Upper lobe of left lung (tissue), 6 donors: Measurements from ENCODE around the gene GFI1B. TPM values are rescaled to one million over a fixed set of nuclear protein-coding genes. Genes with fewer than 3 reads are reported as not detected.

ENCODE experiments used
- ATAC-seq, 2 donors: fragments of 200-7000 bp; cut with Tn5 transposase; one replicate each; pipeline ENCODE4 v1.9.1; 2022; ENCODE audit warnings: mild to moderate bottlenecking in 2 of 2, moderate library complexity in 2 of 2; ENCODE audit not compliant: low FRiP score in 2 of 2
- DNase-seq, 2 donors: peaks; one replicate each; pipeline ENCODE4 v3.0.0-alpha.2; 2019 to 2020
- H3K27ac ChIP-seq, 4 donors: fragments of 200-600 bp; sonication (generic); one replicate each; pipeline ENCODE4 v1.5.1; 2016 to 2019
- H3K27me3 ChIP-seq, 4 donors: fragments of 200-600 bp; sonication (generic); one replicate each; pipeline ENCODE4 v1.5.1; 2017 to 2019
- H3K36me3 ChIP-seq, 4 donors: fragments of 200-600 bp; sonication (generic); one replicate each; pipeline ENCODE4 v1.5.1; 2016 to 2019
- H3K4me1 ChIP-seq, 4 donors: fragments of 200-600 bp; sonication (generic); one replicate each; pipeline ENCODE4 v1.5.1; 2018 to 2019
- H3K4me3 ChIP-seq, 4 donors: fragments of 200-600 bp; sonication (generic); one replicate each; pipeline ENCODE4 v1.5.1; 2017 to 2019; ENCODE audit warnings: mild to moderate bottlenecking in 2 of 4, moderate library complexity in 1 of 4
- H3K9me3 ChIP-seq, 4 donors: fragments of 200-600 bp; sonication (generic); one replicate each; pipeline ENCODE4 v1.5.1; 2018 to 2019
- EP300 ChIP-seq, 4 donors: sonication (generic); formaldehyde crosslinking; IDR thresholded peaks; one replicate each; pipeline ENCODE4 v1.5.1; 2017; ENCODE audit warnings: antibody characterized with exemption in 4 of 4, control low read depth in 2 of 4
- POLR2A ChIP-seq, 4 donors: fragments of 450-650 bp; IDR thresholded peaks; one replicate each; pipeline ENCODE4 v1.5.1; 2016 to 2017; ENCODE audit warnings: antibody characterized with exemption in 4 of 4, mild to moderate bottlenecking in 2 of 4
- POLR2AphosphoS5 ChIP-seq, 2 donors: sonication (generic); formaldehyde crosslinking; IDR thresholded peaks; one replicate each; pipeline ENCODE4 v1.5.1; 2017; ENCODE audit warnings: antibody characterized with exemption in 2 of 2
- WGBS, 2 donors: methylation state at CpG; one replicate each; pipeline ENCODE4 v1.1.5; 2017 to 2018; 5-methylcytosine and 5-hydroxymethylcytosine counted together
- total RNA-seq, 6 donors: library from RNA; depleted of rRNA in 4 of 6; stranded (reverse); fragments of >200 nt in 4 of 6; gene quantifications; one replicate each; pipeline versions ENCODE4 v1.1.0 to v1.2.1, GENCODE V29; 2016 to 2021
- TF ChIP-seq, protein P1 (sequence below), 6 experiments: fragments of 450-650 bp in 4 of 6; fragments of 200-600 bp in 2 of 6; sonication (generic) in 2 of 6; IDR thresholded peaks; one replicate each; pipeline ENCODE4 v1.5.1; 2016 to 2019; ENCODE audit warnings: antibody characterized with exemption in 6 of 6
- donor health status: DM: no; HTN: no; CAD: no; lungs with moderate emphysema.
- donor health status: DM: no; HTN: yes; CAD: no; lungs with severe emphysema.

The GFI1B gene
- total RNA-seq, 6 donors from 2014 or later = 0.97 to 3.5 (median 1.9) TPM

DNA sequence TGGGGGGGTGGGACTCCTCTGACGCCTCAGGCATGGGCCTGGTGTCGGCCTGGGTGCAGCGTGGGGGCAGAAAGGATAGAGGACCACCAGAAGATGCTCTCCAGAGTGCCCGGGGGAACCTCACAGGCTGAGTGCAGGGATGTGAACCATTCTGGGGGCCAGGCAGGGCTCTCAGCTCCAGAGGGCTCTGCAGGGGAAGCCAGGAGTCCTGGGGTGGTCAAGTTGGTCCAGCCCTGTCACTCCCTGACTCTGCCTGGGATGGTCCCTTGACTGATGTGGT is 6.5 kb downstream of the GFI1B start:
- Histone ChIP-seq H3K27me3 (peaks cover 0 to 5% (median 0%) of the 10 kb centered on the region in 4 donors), H3K36me3 (no peaks in the 10 kb centered on the region), H3K4me3 (no peak overlapping the region), H3K27ac (no peak overlapping the region), H3K9me3 (no peaks in the 10 kb centered on the region), H3K4me1 (no peaks in the 10 kb centered on the region)
- ATAC-seq (no peak), DNase-seq (no peak)
- TF ChIP-seq POLR2AphosphoS5 (IDR thresholded peaks at IDR 0.05) (no peak), POLR2A (IDR thresholded peaks at IDR 0.05) (no peak), EP300 (IDR thresholded peaks at IDR 0.05) (no peak)
- TF ChIP-seq, protein P1, sequence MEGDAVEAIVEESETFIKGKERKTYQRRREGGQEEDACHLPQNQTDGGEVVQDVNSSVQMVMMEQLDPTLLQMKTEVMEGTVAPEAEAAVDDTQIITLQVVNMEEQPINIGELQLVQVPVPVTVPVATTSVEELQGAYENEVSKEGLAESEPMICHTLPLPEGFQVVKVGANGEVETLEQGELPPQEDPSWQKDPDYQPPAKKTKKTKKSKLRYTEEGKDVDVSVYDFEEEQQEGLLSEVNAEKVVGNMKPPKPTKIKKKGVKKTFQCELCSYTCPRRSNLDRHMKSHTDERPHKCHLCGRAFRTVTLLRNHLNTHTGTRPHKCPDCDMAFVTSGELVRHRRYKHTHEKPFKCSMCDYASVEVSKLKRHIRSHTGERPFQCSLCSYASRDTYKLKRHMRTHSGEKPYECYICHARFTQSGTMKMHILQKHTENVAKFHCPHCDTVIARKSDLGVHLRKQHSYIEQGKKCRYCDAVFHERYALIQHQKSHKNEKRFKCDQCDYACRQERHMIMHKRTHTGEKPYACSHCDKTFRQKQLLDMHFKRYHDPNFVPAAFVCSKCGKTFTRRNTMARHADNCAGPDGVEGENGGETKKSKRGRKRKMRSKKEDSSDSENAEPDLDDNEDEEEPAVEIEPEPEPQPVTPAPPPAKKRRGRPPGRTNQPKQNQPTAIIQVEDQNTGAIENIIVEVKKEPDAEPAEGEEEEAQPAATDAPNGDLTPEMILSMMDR (IDR thresholded peaks at IDR 0.05) = no peak
- 55 to 60% methylated on average over 1 to 4 of the region's 4 CpGs for WGBS, 2 donors

DNA sequence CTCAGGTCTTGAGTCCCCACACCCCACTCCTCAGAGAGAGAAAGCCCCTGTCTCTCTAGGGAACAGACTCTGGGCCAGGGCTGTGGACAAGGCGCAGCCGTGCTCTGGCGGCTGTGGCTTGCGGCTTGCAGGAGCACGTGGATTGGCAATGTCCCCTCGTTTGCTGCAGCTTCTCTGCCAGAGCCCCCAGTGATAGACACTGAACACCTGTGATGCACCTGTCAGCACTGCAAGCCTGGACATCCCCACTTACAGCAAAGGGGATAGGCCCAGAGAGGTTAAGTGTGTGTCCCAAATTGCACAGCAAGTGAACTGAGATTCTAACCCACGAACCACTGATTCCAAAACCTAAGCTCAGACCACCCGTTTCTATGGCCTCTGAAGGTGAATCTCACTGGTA is 7.0 kb downstream of the GFI1B start:
- Histone ChIP-seq H3K27me3 (peaks cover 0 to 5% (median 0%) of the 10 kb centered on the region in 4 donors), H3K4me1 (no peaks in the 10 kb centered on the region), H3K4me3 (no peak overlapping the region), H3K9me3 (no peaks in the 10 kb centered on the region), H3K27ac (no peak overlapping the region), H3K36me3 (no peaks in the 10 kb centered on the region)
- DNase-seq (no peak), ATAC-seq (no peak)
- TF ChIP-seq POLR2AphosphoS5 (IDR thresholded peaks at IDR 0.05) = no peak
- TF ChIP-seq, protein P1 (IDR thresholded peaks at IDR 0.05) = no peak
- no peak for TF ChIP-seq EP300 (IDR thresholded peaks at IDR 0.05)
- TF ChIP-seq POLR2A (IDR thresholded peaks at IDR 0.05) = no peak
- 51 to 71% methylated on average over 3 to 8 of the region's 8 CpGs for WGBS, 2 donors

DNA sequence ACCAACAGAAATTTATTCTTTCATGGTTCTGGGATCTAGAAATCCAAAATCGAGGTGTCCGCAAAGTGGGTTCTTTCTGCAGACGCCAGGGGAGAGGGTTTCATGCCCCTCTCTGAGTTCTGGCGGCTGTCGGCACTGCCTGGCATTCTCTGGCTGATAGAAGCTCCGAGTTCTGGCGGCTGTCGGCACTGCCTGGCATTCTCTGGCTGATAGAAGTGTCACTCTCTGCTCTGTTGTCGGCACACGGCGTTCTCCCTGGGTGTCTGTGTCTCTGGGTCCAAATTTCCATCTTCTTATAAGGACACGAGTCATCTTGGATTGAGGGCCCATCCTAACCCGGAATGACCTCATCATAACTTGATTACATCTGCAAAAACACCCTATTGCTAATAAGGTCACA is 7.6 kb downstream of the GFI1B start:
- no peak overlapping the region for H3K27ac ChIP-seq
- peaks cover 0 to 5% (median 0%) of the 10 kb centered on the region in 4 donors for H3K27me3 ChIP-seq
- ATAC-seq (no peak), DNase-seq (no peak)
- H3K4me3 ChIP-seq = no peak overlapping the region
- no peaks in the 10 kb centered on the region for H3K36me3 ChIP-seq
- WGBS, 2 donors = 78 to 83% methylated on average over 11 to 13 of the region's 13 CpGs
- H3K4me1 ChIP-seq = no peaks in the 10 kb centered on the region
- TF ChIP-seq, protein P1 (IDR thresholded peaks at IDR 0.05) = no peak
- TF ChIP-seq POLR2A (IDR thresholded peaks at IDR 0.05) = no peak
- no peak for TF ChIP-seq EP300 (IDR thresholded peaks at IDR 0.05)
- no peak for TF ChIP-seq POLR2AphosphoS5 (IDR thresholded peaks at IDR 0.05)
- H3K9me3 ChIP-seq = no peaks in the 10 kb centered on the region

DNA sequence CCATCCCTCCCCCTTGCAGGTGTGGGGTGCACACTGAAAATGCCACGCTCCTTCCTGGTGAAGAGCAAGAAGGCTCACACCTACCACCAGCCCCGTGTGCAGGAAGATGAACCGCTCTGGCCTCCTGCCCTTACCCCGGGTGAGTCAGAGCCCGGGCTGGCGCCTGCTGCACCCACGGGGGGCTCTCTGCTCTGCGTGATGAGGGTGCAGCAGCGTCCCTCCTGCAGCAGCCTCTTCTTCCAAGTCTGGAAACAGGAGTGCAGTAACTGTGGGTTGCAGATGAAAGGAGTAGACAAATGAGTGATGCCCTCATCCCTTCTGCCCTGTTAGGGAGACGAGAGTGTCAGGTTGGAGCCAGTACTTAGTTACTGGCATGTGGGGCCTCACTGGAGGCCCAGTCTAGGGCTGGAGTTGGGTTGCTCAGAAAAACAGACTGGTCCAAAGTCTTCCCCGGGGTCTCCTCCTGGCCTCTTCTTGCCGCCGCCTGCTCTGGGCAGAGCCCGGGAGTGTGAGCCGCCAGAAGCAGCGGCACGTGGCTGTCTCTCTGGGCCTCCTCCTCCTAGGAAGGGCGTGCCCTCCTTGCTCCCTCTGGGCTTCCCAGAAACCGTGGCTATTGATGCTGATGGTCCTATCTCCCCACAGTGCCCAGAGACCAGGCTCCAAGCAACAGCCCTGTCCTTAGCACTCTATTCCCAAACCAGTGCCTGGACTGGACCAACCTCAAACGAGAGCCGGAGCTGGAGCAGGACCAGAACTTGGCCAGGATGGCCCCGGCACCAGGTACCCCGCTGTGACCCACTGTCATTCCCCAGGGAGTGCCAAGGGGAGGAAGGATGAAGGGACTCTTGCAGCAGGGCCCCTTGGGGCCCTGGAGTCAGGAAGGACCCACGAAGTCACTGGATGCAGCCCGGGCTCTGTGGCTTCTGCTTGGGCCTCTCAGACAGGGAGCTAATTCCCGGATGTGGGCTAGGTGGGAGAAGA is 8.4 kb downstream of the GFI1B start:
- DNase-seq (peak in 1 of 2 donors; percentile 65), ATAC-seq (no peak)
- 57 to 60% methylated on average over 11 to 25 of the region's 26 CpGs for whole genome bisulfite sequencing, 2 donors
- no peaks in the 10 kb centered on the region for H3K4me1 ChIP-seq
- H3K9me3 ChIP-seq = no peaks in the 10 kb centered on the region
- H3K27ac ChIP-seq = no peak overlapping the region
- no peaks in the 10 kb centered on the region for H3K36me3 ChIP-seq
- H3K27me3 ChIP-seq = peaks cover 0 to 5% (median 0%) of the 10 kb centered on the region in 4 donors
- TF ChIP-seq POLR2AphosphoS5 (IDR thresholded peaks at IDR 0.05) = no peak
- TF ChIP-seq POLR2A (IDR thresholded peaks at IDR 0.05) = no peak
- no peak for TF ChIP-seq EP300 (IDR thresholded peaks at IDR 0.05)
- TF ChIP-seq, protein P1 (IDR thresholded peaks at IDR 0.05) = no peak
- H3K4me3 ChIP-seq = no peak overlapping the region
